GM19468 (cell line): Measurements from ENCODE around the gene CENPP.

Experiments used
- ATAC-seq: cut with Tn5 transposase; IDR thresholded peaks from one replicate; pipeline ENCODE4 v1.9.1; 2021; ENCODE audit warnings: mild to moderate bottlenecking, moderate library complexity, moderate number of reproducible peaks; ENCODE audit not compliant: unreplicated experiment; ENCODE audit errors: extremely low read depth

The CENPP gene

GRCh38 chr9:92468206-92468605, 142.5 kb downstream of the CENPP start:
- no peak for ATAC-seq

DNA sequence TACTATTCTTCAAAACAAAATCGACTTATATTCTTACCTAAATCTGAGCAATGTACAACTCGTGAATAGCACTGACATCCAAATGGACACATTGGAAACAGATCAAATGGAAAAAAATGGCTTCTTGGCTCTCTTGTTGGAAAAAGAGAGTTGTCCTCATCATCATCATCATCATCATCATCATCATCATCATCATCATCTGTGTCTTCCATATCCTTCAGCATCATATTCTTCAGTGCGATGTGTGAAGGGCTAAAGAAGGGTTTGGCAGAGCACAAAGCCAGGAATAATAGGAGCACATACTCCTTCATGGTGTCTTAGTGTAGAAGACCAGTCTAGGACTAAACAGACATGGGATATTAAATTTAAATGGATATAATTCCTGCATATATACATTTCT, 148.8 kb downstream of the CENPP start:
- no peak for ATAC-seq

GRCh38 chr9:92476962-92477361, 151.2 kb downstream of the CENPP start:
- no peak for ATAC-seq

DNA sequence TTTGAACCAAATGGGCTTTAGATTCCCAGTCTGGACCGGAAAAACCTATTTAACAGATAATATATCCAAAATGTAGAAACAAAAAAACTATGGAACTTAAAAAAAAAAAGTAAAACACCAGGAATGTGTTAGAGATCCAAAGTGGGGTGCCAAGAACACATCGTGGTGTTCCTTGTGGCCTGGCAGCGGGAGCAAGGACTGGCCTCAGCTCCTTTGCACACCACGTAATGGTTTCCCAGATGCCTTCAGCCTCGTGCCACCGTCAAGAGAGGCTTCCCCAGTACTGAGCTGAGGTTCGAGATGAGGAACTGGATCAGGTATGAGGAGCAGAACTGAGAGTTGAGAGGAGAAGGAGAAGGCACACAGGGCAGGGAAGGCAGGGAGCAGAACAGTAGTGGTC, 153.0 kb downstream of the CENPP start:
- no peak for ATAC-seq

DNA sequence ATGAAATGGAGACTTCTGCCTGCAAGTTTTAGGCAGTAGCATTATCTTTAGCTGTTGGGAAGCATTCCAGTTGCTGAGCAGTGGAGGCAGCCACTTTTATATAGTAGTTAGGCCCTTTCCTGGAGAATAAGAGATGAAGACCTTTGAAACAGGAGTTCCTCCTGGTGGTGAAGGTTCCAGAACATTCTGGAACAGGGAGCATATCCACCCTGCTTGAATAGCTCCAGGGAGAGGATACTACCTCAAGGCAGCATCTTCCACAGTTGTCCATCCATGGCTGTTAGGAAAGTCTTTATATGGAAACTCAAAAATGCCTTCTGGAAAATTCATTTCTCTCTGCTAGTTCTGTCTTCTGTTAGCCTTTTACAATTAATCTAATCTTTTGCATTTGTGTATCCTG, 153.6 kb downstream of the CENPP start:
- ATAC-seq = no peak

DNA sequence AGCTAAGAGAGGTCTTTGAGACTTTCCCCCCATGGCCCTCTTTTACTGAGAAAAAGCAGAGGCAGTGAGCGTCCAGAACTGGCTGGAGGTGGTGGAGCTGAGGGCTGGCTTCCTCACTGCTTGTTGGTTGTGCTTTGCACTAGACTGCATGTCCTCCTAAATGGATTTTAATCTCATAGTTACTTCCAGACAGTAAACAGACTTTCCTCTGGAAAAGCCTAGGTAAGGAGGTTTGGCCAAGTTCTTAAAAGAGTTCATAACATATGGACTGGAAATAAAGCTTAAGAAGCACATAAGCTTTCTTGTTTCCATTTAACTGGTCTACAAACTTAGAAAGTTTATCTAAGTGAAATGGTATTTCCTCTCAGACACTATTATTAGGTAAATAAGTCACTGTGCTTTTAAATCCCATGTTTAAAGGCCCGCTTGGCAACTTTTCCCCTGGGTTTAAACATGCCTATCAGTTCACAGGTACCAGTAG, 154.6 kb downstream of the CENPP start:
- ATAC-seq = no peak

DNA sequence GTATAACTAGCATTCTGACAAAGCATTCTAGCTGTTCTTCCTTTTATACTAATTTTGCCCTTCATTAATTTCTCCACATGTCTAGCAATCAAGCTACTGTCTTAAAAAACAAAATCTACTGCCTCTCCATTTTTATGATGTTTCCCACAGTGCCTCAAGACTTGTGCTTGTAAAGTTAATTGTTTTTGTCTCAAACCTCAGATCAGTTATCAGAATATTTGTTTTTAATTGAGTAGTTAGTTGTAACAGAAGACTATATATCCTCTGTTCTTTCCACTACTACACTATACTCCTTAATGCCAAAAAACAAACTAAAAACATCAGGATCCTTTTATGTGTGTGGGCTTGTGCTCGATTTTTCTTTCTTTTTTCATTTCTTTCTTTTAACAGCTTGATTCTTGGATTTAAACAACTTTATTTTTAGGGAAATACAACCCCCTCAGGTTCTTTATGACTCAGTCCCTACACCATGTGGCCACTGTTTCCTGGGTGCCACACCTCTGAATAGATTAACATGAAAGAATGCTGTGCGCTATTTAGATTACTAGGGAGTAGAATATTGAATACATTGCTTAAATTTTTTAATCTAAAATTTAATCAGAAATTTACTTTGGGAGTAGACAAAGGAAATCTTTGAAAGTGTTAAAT, 155.4 kb downstream of the CENPP start:
- ATAC-seq = no peak

DNA sequence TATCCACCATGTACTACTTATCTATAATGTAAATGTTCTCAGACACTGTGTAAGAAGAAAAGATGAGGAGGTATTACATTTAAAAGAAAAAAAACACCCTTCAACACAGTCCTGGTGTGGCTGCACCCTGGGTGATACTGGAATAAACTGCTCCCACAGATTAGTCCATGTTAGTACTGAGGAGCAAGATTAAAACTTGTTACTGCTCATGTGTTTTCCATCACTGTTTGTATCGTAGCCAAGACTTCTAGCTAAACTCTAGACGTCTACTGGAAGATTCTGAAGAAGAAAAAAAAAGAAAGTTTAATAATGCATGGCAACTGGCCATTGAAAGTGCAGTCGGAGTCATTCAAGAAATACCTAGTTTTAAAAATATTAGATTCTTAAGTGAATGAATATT, 156.6 kb downstream of the CENPP start, which contains the start of gene ASPN:
Gene ASPN (minus strand): TSS at position 178 of the 400 bp plus-strand sequence.
- ATAC-seq = no peak

DNA sequence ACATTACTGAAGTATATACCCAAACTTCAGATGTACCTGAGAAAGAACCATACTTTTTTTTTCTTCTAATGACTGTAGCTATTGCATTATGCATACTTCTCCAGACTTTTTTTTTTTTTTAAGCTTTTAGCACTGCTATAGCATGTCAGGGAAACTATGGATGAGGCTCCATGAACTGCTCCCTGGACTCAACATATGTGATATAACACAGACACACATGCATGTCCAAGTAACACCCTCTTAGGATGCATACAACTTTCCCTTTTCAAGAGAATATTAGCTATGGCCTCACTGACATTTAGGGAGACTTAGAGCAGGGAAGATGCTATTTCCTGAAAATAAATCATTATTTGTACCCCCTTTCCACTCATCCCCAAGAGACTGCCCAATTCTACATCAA, 157.1 kb downstream of the CENPP start:
- ATAC-seq = no peak

GRCh38 chr9:92483627-92484545, 158.1 kb downstream of the CENPP start:
- ATAC-seq = no peak

DNA sequence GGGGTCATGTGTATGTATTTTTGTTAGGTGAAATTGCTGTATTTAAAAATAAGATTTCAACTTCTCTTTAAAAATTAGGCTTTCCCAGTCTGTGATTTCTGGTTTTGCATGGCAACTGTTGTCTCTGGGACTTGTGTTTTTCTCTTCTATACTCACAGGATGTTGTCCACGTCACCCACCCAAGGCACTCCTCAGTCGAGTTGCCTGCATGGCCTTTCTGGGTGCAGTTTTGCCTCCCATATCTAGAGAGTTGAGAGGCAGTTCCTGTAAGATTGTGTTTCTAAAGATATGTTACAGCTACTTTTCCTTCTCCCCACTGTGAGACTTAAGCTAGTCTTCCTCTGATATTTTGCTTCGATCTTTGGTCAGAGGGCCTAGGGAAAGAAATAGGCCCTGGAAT, 158.8 kb downstream of the CENPP start:
- ATAC-seq = no peak

GRCh38 chr9:92486371-92486770, 160.6 kb downstream of the CENPP start:
- ATAC-seq = no peak

DNA sequence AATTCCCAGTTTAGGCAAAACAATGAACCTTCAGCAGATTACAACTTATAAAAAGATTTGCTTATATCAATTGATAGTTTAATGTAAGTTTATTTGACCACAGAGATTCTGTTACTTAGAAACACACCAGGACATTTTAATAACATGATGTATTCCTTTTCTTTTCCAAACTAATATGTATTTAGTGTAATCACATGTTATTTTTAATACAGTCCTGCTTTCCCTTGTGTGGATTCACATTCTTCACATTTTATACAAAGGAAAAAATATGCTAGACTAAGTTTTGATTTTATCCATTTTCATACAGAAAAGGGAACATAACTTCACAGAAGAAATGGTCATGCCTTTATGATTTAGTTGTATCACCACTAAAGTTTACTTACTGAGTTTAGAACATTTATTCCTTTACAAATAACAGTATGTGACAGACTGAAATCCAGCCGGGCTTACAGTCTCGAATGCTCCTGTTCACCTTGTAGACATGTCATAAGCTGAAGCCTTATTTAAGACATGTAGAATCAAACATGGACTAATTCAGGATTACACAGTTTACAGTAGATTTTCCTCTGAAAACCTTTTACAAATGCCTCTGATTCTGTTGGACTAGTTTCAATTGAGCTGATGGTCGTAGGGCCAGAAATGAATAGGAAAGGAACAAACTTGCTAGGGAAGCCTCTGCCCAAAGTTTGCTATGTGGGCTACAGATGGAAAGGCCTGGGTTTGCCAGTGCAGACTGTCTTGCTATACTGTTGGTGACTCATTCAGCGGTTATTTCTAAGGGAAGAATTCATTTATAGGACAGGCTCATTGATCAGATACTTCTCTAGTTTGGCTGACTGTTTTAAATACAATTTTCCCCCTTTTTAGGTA, 163.2 kb downstream of the CENPP start:
- ATAC-seq = no peak

- no peak for ATAC-seq
Observed at GRCh38 chr9:92492781-92493401, 167.1 kb downstream of the CENPP start.

- ATAC-seq = no peak
Observed at GRCh38 chr9:92493749-92494387, 168.1 kb downstream of the CENPP start.

DNA sequence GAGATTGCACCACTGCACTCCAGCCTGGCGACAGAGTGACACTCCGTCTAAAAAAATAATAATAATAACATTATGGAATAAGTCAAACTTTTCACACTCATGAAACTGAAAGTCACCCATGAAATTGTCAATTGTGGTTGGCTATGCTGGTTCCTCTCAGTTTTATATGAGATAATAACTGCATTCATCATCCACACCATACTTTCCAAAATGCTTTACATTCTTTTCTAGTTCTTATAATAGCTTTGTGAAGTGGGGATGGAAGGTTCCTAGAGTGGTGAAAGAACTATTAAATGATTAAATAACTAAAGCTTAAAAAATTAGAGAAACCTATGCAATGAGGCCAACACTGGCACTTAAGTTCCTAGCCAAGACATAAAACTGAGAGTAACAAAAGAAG, 169.1 kb downstream of the CENPP start:
- ATAC-seq = no peak

- ATAC-seq = no peak
Observed at GRCh38 chr9:92496396-92497176, 170.8 kb downstream of the CENPP start.

GRCh38 chr9:92499701-92500100, 173.9 kb downstream of the CENPP start:
- no peak for ATAC-seq

GRCh38 chr9:92500725-92501124, 175.0 kb downstream of the CENPP start:
- ATAC-seq = no peak
